Spleen (tissue), 7 donors: ENCODE data around the gene OBP2A.

Source experiments
- POLR2A ChIP-seq, 3 donors: fragments of 450-650 bp; IDR thresholded peaks; one replicate each; pipeline ENCODE4 v1.5.1; 2017; ENCODE audit warnings: antibody characterized with exemption in 3 of 3, mild to moderate bottlenecking in 1 of 3
- POLR2AphosphoS5 ChIP-seq, 3 donors: sonication (generic); formaldehyde crosslinking; IDR thresholded peaks; one replicate each; pipeline ENCODE4 v1.5.1; 2017; ENCODE audit warnings: antibody characterized with exemption in 3 of 3
- TF ChIP-seq, protein P1 (sequence below), 11 experiments: fragments of 200-600 bp in 7 of 11; fragments of 450-650 bp in 4 of 11; sonication (generic) in 4 of 11; IDR thresholded peaks in 8 of 11; conservative IDR thresholded peaks in 3 of 11; 1 replicate in 7 of 11; 2 replicates in 4 of 11; pipeline versions ENCODE4 v1.4.0 to v1.8.0; 2016 to 2021; ENCODE audit warnings: antibody characterized with exemption in 11 of 11, inconsistent platforms in 4 of 11, mild to moderate bottlenecking in 1 of 11
- donor health status: DM: no; HTN: no; CAD: no; lungs with moderate emphysema.
- donor health status: DM: no; HTN: no; CAD: no.
- donor health status: DM: no; HTN: no; CAD: no.

DNA sequence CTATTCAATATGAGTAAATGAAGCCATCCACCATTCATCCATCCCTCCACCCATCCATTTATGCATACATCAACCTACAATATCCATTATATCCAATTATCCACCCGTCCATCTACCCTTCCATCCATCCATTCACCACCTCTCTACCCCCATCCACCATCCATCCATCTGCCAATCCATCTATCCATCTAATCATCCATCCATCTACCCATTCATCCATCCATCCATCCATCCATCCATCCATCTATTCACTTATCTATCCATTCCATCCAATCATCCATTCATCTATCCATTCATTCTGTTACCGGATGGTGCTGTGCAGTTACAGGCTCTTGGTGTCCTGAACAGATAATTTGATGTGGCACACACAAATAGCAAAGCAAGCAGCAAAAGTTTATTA, 26.3 kb downstream of the OBP2A start:
- TF ChIP-seq POLR2AphosphoS5 (IDR thresholded peaks at IDR 0.05), result no peak
- TF ChIP-seq, protein P1, sequence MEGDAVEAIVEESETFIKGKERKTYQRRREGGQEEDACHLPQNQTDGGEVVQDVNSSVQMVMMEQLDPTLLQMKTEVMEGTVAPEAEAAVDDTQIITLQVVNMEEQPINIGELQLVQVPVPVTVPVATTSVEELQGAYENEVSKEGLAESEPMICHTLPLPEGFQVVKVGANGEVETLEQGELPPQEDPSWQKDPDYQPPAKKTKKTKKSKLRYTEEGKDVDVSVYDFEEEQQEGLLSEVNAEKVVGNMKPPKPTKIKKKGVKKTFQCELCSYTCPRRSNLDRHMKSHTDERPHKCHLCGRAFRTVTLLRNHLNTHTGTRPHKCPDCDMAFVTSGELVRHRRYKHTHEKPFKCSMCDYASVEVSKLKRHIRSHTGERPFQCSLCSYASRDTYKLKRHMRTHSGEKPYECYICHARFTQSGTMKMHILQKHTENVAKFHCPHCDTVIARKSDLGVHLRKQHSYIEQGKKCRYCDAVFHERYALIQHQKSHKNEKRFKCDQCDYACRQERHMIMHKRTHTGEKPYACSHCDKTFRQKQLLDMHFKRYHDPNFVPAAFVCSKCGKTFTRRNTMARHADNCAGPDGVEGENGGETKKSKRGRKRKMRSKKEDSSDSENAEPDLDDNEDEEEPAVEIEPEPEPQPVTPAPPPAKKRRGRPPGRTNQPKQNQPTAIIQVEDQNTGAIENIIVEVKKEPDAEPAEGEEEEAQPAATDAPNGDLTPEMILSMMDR (IDR thresholded peaks at IDR 0.05 in 8 of 11, conservative IDR thresholded peaks at IDR 0.05 in 3 of 11), result no peak
- no peak for TF ChIP-seq POLR2A (IDR thresholded peaks at IDR 0.05)
